K562 (cell line): ENCODE data around the gene ABR.

Experiments used
- EZH2 ChIP-seq: IDR thresholded peaks from 2 replicates; pipeline ENCODE4 v1.6.1; 2012; ENCODE audit warnings: low read depth, mild to moderate bottlenecking, inconsistent platforms, low read length, borderline replicate concordance
- FOXM1 ChIP-seq, 2 experiments: fragments of 450-650 bp in 1 of 2; sonication (generic) in 1 of 2; formaldehyde crosslinking in 1 of 2; IDR thresholded peaks; 2 replicates each; pipeline versions ENCODE4 v1.6.1 to v1.9.0; 2017 to 2022; ENCODE audit warnings: low read depth in 2 of 2, mild to moderate bottlenecking in 2 of 2, missing genetic modification reagents in 1 of 2, moderate library complexity in 1 of 2
- NFE2 ChIP-seq: IDR thresholded peaks from 2 replicates; pipeline ENCODE4 v1.6.1; 2014; ENCODE audit warnings: antibody characterized with exemption, low read depth
- ZHX1 ChIP-seq: fragments of 150-350 bp; conservative IDR thresholded peaks from 2 replicates; pipeline ENCODE4 v1.6.1; 2014; ENCODE audit warnings: low read length
- ZNF217 ChIP-seq: sonication (generic); formaldehyde crosslinking; IDR thresholded peaks from 2 replicates; pipeline ENCODE4 v1.8.0; 2022; ENCODE audit warnings: mild to moderate bottlenecking, missing genetic modification reagents

GRCh38 chr17:1122533-1123392 lies 57.0 kb downstream of the ABR start:
- TF ChIP-seq ZNF217 (CRISPR knock-in tag), result no peak
- no peak for TF ChIP-seq NFE2
- TF ChIP-seq ZHX1, result no peak
- TF ChIP-seq FOXM1 (IDR thresholded peaks at IDR 0.05; ENCODE audit: low read depth), result no peak
- no peak for TF ChIP-seq FOXM1 (CRISPR knock-in tag; IDR thresholded peaks at IDR 0.05; ENCODE audit: low read depth)
- TF ChIP-seq EZH2, result no peak
